Measurements from ENCODE around the gene PDE8A.
"Not testable (repeated sequence)": the region's sequence is repeated elsewhere in the genome, so short reads cannot be mapped to it uniquely, and the experiment has no call there.

Gene PDE8A

DNA sequence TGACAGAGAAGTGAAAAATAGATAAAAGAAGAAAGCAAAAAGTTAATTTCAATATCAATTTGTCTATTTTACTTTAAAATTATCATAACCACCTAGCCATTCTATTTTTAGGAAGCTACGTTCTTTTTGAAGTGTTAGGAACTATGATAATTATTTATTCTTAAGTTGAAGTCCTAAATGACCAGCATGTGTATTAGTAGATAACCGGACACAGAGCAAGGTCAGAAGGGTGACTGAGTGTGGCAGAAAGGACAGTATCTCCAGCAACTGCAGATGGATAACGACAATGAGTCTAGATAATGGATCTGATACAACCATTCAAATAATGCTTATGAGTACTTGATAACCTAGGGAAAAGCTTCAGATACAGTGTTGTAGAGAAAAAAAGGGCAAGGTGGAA lies 198.0 kb downstream of the PDE8A start:
- TF ChIP-seq, protein P1, sequence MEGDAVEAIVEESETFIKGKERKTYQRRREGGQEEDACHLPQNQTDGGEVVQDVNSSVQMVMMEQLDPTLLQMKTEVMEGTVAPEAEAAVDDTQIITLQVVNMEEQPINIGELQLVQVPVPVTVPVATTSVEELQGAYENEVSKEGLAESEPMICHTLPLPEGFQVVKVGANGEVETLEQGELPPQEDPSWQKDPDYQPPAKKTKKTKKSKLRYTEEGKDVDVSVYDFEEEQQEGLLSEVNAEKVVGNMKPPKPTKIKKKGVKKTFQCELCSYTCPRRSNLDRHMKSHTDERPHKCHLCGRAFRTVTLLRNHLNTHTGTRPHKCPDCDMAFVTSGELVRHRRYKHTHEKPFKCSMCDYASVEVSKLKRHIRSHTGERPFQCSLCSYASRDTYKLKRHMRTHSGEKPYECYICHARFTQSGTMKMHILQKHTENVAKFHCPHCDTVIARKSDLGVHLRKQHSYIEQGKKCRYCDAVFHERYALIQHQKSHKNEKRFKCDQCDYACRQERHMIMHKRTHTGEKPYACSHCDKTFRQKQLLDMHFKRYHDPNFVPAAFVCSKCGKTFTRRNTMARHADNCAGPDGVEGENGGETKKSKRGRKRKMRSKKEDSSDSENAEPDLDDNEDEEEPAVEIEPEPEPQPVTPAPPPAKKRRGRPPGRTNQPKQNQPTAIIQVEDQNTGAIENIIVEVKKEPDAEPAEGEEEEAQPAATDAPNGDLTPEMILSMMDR (conservative IDR thresholded peaks at IDR 0.05), result no peak
- no peak overlapping the region for H3K27ac ChIP-seq

GRCh38 chr15:85185350-85185749 lies 203.7 kb downstream of the PDE8A start:
- not testable (repeated sequence) for H3K27ac ChIP-seq

DNA sequence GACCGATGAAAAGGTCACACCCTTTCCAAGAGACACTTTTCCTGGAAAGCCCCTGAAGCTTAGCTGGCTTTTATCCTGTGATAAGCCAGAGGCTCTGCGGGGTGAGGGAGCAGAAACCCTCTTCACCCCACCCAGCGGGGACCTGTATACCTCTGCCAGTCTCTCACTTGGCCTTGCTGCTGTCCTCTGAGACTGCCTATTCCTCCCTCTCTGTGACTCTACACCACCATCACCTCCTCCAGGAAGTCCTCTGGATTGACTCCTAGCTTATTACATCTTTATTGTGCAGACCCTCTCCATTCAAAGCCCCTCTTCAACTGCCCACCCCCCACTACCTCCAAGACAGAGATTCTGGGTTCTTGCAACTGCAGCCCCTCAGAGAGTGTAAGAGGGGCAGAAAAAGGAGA lies 206.5 kb downstream of the PDE8A start:
- H3K27ac ChIP-seq, result not testable (repeated sequence)
